Measurements from ENCODE around the gene TMEM175.

GRCh38 chr4:889516-889915 is 42.7 kb upstream of the TMEM175 start:
- TF ChIP-seq EP300 (IDR thresholded peaks at IDR 0.05) (no peak), POLR2A (IDR thresholded peaks at IDR 0.05) (no peak)
- TF ChIP-seq, protein P1, sequence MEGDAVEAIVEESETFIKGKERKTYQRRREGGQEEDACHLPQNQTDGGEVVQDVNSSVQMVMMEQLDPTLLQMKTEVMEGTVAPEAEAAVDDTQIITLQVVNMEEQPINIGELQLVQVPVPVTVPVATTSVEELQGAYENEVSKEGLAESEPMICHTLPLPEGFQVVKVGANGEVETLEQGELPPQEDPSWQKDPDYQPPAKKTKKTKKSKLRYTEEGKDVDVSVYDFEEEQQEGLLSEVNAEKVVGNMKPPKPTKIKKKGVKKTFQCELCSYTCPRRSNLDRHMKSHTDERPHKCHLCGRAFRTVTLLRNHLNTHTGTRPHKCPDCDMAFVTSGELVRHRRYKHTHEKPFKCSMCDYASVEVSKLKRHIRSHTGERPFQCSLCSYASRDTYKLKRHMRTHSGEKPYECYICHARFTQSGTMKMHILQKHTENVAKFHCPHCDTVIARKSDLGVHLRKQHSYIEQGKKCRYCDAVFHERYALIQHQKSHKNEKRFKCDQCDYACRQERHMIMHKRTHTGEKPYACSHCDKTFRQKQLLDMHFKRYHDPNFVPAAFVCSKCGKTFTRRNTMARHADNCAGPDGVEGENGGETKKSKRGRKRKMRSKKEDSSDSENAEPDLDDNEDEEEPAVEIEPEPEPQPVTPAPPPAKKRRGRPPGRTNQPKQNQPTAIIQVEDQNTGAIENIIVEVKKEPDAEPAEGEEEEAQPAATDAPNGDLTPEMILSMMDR (IDR thresholded peaks at IDR 0.05) = no peak

All from tibial nerve (tissue), 4 donors.